ENCODE measurements around the gene MIPOL1. TPM values are rescaled to one million over a fixed set of nuclear protein-coding genes. Genes with fewer than 3 reads are reported as not detected.
"Not testable (repeated sequence)": the region's sequence is repeated elsewhere in the genome, so short reads cannot be mapped to it uniquely, and the experiment has no call there.

Gene MIPOL1
- total RNA-seq, 3 donors from 2014 or later (not counting 1 experiment from before 2014, with no cell fraction given): not detected

DNA sequence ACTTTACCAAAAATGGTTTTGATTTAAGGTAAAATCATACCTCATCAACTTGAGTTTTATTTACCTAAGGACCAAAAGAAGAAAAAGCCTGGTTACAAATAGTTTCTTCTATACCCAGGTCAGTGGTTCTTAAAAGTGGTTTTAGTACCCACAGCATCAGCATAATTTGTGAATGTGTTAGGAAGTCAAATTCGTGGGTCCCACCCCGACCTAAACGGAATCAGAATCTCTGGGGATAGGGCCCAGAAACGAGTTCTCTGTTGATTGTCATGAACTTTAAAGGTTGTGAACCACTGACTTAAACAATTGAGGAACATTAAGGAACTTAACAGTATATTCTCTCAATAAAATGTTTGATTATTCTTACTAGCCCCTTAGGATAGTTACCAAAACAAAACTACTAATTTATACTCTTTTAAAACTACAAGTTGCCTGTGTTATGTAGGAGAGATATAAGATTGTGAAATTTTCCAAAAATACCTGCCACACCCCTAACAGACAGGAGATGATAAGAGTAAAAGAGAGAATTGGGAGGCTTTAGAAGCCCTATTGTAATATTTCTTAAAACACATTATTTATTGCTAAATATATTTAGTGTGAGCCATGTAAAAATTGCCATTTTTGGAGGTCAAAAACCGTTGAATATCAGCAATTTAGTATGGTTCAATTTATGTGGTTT is 24.7 kb upstream of the MIPOL1 start:
- H3K27ac Mint-ChIP-seq: no peak overlapping the region
- Histone ChIP-seq H3K27ac (ENCODE audit: low read length) (no peak overlapping the region), H3K4me3 (ENCODE audit: low read length) (no peak overlapping the region), H3K27me3 (ENCODE audit: control insufficient read depth, insufficient read depth, low read length) (peaks cover 6% of the 10 kb centered on the region), H3K9me3 (ENCODE audit: control insufficient read depth, insufficient read depth, low read length) (peaks cover 4% of the 10 kb centered on the region), H3K4me1 (ENCODE audit: control insufficient read depth, insufficient read depth, low read length) (peaks cover 3% of the 10 kb centered on the region), H3K36me3 (ENCODE audit: control insufficient read depth, insufficient read depth, low read length) (no peaks in the 10 kb centered on the region)
- intact Hi-C loops (cut with micrococcal nuclease): no loop called here
- TF ChIP-seq, protein P1, sequence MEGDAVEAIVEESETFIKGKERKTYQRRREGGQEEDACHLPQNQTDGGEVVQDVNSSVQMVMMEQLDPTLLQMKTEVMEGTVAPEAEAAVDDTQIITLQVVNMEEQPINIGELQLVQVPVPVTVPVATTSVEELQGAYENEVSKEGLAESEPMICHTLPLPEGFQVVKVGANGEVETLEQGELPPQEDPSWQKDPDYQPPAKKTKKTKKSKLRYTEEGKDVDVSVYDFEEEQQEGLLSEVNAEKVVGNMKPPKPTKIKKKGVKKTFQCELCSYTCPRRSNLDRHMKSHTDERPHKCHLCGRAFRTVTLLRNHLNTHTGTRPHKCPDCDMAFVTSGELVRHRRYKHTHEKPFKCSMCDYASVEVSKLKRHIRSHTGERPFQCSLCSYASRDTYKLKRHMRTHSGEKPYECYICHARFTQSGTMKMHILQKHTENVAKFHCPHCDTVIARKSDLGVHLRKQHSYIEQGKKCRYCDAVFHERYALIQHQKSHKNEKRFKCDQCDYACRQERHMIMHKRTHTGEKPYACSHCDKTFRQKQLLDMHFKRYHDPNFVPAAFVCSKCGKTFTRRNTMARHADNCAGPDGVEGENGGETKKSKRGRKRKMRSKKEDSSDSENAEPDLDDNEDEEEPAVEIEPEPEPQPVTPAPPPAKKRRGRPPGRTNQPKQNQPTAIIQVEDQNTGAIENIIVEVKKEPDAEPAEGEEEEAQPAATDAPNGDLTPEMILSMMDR (IDR thresholded peaks at IDR 0.05): no peak
- DNase-seq: no peak
- no peaks in the 10 kb centered on the region for H3K27me3 Mint-ChIP-seq (ENCODE audit: low read depth in 2 of 2)
- no peaks in the 10 kb centered on the region for H3K4me1 Mint-ChIP-seq
- no peaks in the 10 kb centered on the region for H3K36me3 Mint-ChIP-seq
- no peak for ATAC-seq
- H3K9me3 Mint-ChIP-seq: peaks cover 2 to 3% of the 10 kb centered on the region in 2 donors
- no peak overlapping the region for H3K4me3 Mint-ChIP-seq
- 69% methylated on average over 4 of the region's 5 CpGs for WGBS (ENCODE audit: insufficient coverage)

DNA sequence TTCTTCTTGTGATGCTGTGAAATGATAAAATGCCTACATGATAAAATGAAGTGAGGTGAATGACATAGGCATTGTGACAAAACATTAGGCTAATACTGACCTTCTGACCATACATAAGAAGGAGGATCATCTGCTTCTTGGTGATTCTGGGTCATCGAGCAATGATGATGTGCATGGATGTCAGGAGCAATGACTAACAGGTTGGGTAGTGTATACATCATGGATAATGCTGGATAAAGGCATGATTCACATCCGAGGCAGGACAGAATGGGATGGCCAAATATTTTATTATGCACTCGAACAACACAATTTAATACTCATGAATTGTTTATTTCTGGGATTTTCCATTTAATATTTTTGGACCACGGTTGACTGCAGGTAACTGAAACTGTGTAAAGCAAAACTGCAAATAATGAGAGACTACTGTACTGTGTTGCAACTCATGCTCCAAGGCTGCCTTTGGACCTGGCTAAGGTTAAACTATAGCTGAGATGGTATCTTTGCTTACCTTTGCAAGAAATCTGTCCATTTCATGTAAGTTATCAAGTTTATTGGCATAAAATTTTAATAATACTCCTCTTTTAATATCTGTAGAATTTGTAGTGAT is 17.7 kb upstream of the MIPOL1 start:
- intact Hi-C loops (cut with micrococcal nuclease): no loop called here
- H3K4me3 ChIP-seq (ENCODE audit: low read length): no peak overlapping the region
- no peaks in the 10 kb centered on the region for H3K36me3 Mint-ChIP-seq
- no peaks in the 10 kb centered on the region for H3K27me3 ChIP-seq (ENCODE audit: control insufficient read depth, insufficient read depth, low read length)
- TF ChIP-seq, protein P1 (IDR thresholded peaks at IDR 0.05): no peak
- no peaks in the 10 kb centered on the region for H3K4me1 Mint-ChIP-seq
- no peak overlapping the region for H3K27ac ChIP-seq (ENCODE audit: low read length)
- ATAC-seq (no peak), DNase-seq (no peak)
- no peaks in the 10 kb centered on the region for H3K4me1 ChIP-seq (ENCODE audit: control insufficient read depth, insufficient read depth, low read length)
- no peaks in the 10 kb centered on the region for H3K9me3 ChIP-seq (ENCODE audit: control insufficient read depth, insufficient read depth, low read length)
- H3K27me3 Mint-ChIP-seq (ENCODE audit: low read depth in 2 of 2): no peaks in the 10 kb centered on the region
- peaks cover 8 to 9% of the 10 kb centered on the region in 2 donors for H3K9me3 Mint-ChIP-seq
- H3K4me3 Mint-ChIP-seq: no peak overlapping the region
- H3K27ac Mint-ChIP-seq: no peak overlapping the region
- no peaks in the 10 kb centered on the region for H3K36me3 ChIP-seq (ENCODE audit: control insufficient read depth, insufficient read depth, low read length)
- WGBS (ENCODE audit: insufficient coverage): 94% methylated on average over 3 of the region's 4 CpGs

DNA sequence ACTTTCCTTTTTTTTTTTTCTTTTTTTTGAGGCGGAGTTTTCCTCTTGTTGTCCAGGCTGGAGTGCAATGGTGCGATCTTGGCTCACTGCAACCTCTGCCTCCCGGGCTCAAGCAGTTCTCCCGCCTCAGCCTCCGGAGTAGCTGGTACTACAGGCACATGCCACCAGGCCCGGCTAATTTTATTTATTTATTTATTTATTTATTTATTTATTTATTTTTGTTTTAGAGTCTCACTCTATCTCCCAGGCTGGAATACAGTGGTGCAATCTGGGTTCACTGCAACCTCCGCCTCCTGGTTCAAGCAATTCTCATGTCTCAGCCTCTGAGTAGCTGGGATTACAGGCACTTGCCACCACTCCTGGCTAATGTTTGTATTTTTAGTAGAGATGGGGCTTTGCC is 16.9 kb upstream of the MIPOL1 start:
- WGBS (ENCODE audit: insufficient coverage): 96% methylated on average over 5 of the region's 7 CpGs
- H3K9me3 ChIP-seq (ENCODE audit: control insufficient read depth, insufficient read depth, low read length); H3K27me3 ChIP-seq (ENCODE audit: control insufficient read depth, insufficient read depth, low read length); H3K27ac Mint-ChIP-seq; H3K4me1 ChIP-seq (ENCODE audit: control insufficient read depth, insufficient read depth, low read length); H3K27ac ChIP-seq (ENCODE audit: low read length); DNase-seq; H3K4me3 Mint-ChIP-seq; H3K36me3 Mint-ChIP-seq; H3K27me3 Mint-ChIP-seq (ENCODE audit: low read depth in 2 of 2); H3K4me3 ChIP-seq (ENCODE audit: low read length); ATAC-seq; intact Hi-C loops (cut with micrococcal nuclease); H3K9me3 Mint-ChIP-seq; H3K36me3 ChIP-seq (ENCODE audit: control insufficient read depth, insufficient read depth, low read length); H3K4me1 Mint-ChIP-seq: not testable (repeated sequence)

DNA sequence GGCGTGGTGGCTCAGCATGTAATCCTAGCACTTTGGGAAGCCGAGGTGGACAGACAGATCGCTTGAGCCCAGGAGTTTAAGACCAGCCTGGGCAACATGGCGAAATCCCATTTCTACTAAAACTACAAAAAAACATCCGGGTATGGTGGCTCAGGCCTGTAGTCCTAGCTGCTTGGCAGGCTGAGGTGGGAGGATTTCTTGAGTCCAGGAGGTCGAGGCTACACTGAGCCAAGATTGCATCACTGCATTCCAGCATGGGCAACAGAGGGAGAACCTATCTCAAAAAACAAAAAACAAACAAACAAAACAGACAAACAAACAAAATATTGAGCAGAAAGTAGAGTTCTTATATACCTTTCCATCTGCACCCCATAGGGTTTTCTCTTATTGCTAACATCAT is 16.3 kb upstream of the MIPOL1 start:
- WGBS (ENCODE audit: insufficient coverage): 71% methylated on average over 4 of the region's 6 CpGs
- H3K27ac ChIP-seq (ENCODE audit: low read length): no peak overlapping the region
- no peak for ATAC-seq
- no peaks in the 10 kb centered on the region for H3K36me3 ChIP-seq (ENCODE audit: control insufficient read depth, insufficient read depth, low read length)
- TF ChIP-seq, protein P1 (IDR thresholded peaks at IDR 0.05): no peak
- no peaks in the 10 kb centered on the region for H3K9me3 ChIP-seq (ENCODE audit: control insufficient read depth, insufficient read depth, low read length)
- Mint-ChIP-seq H3K36me3 (no peaks in the 10 kb centered on the region), H3K4me3 (no peak overlapping the region), H3K9me3 (peaks cover 8 to 9% of the 10 kb centered on the region in 2 donors), H3K4me1 (no peaks in the 10 kb centered on the region), H3K27me3 (ENCODE audit: low read depth in 2 of 2) (no peaks in the 10 kb centered on the region), H3K27ac (no peak overlapping the region)
- no peaks in the 10 kb centered on the region for H3K4me1 ChIP-seq (ENCODE audit: control insufficient read depth, insufficient read depth, low read length)
- H3K27me3 ChIP-seq (ENCODE audit: control insufficient read depth, insufficient read depth, low read length): no peaks in the 10 kb centered on the region
- no peak overlapping the region for H3K4me3 ChIP-seq (ENCODE audit: low read length)
- intact Hi-C loops (cut with micrococcal nuclease): no loop called here
- no peak for DNase-seq

DNA sequence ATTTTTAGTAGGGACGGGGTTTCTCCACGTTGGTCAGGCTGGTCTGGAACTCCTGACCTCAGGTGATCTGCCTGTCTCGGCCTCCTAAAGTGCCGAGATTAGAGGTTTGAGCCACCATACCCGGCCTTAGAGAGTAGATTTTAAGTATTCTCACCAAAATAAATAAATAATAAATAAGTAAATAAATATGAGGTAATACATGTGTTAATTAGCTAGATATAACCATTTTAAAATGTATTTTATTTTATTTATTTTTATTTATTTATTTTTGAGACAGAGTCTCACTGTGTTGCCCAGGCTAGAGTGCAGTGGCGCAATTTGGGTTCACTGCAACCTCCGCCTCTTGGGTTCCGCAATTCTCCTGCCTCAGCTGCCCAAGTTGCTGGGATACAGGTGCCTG is 13.2 kb upstream of the MIPOL1 start:
- H3K27me3 Mint-ChIP-seq (ENCODE audit: low read depth in 2 of 2); H3K36me3 Mint-ChIP-seq; H3K27me3 ChIP-seq (ENCODE audit: control insufficient read depth, insufficient read depth, low read length); DNase-seq; H3K4me3 Mint-ChIP-seq; H3K4me3 ChIP-seq (ENCODE audit: low read length); H3K27ac Mint-ChIP-seq; H3K27ac ChIP-seq (ENCODE audit: low read length); H3K4me1 Mint-ChIP-seq; ATAC-seq; H3K9me3 ChIP-seq (ENCODE audit: control insufficient read depth, insufficient read depth, low read length); intact Hi-C loops (cut with micrococcal nuclease); H3K36me3 ChIP-seq (ENCODE audit: control insufficient read depth, insufficient read depth, low read length); H3K4me1 ChIP-seq (ENCODE audit: control insufficient read depth, insufficient read depth, low read length): not testable (repeated sequence)
- 92% methylated on average over 5 of the region's 8 CpGs for WGBS (ENCODE audit: insufficient coverage)
- peaks cover 6 to 11% of the 10 kb centered on the region in 2 donors for H3K9me3 Mint-ChIP-seq
